HepG2 (cell line): ENCODE results near the gene RPL21. TPM values are rescaled to one million over a fixed set of nuclear protein-coding genes. Genes with fewer than 3 reads are reported as not detected.

Source experiments
- ATAC-seq: fragments of 200-7000 bp; cut with Tn5 transposase; 3 replicates; pipeline ENCODE4 v1.9.1; 2020; ENCODE audit warnings: mild to moderate bottlenecking, moderate library complexity
- BruUV-seq: library from RNA; stranded (reverse); fragments of 400-500 nt; replicated peaks from 2 replicates; lab custom pipeline; 2021; lab: Mats Ljungman, UMichigan
- CTCF ChIA-PET: fragments of 300-600 bp; formaldehyde crosslinking; extraction: SDS; loops from one replicate; lab custom pipeline; 2021; ENCODE audit warnings: low total read pairs, inconsistent platforms, low intra/inter-chr PET ratio; lab: Yijun Ruan, JAX
- POLR2A ChIA-PET: fragments of 350-600 bp; sonication (Branson Sonifier 250); formaldehyde crosslinking; loops from one replicate; lab custom pipeline; 2020; ENCODE audit warnings: antibody characterized with exemption, inconsistent platforms; lab: Yijun Ruan, JAX
- DNase-seq: peaks from one replicate; pipeline ENCODE4 v3.0.0-alpha.2; 2015; ENCODE audit warnings: low spot score
- FAIRE-seq: peaks from 3 replicates; lab custom pipeline; 2011; peaks lifted over from hg19 to GRCh38; lab: Jason Lieb, UNC
- H2AFZ ChIP-seq: one replicate; pipeline ENCODE4 v1.6.1; 2011; ENCODE audit warnings: low read length, inconsistent platforms
- H3K27ac ChIP-seq: fragments of 300-600 bp; 3 replicates; pipeline ENCODE4 v1.8.0; 2011; ENCODE audit warnings: mixed run types, mild to moderate bottlenecking, mixed read lengths, low read length, inconsistent platforms; ENCODE audit not compliant: insufficient read depth; ENCODE audit errors: extremely low read length
- H3K27me3 ChIP-seq, 2 experiments: fragments of 200-600 bp in 1 of 2; 2 replicates in 1 of 2; 3 replicates in 1 of 2; pipeline versions ENCODE4 v1.6.0 to v1.8.0; 2011; ENCODE audit warnings: low read length in 2 of 2, mild to moderate bottlenecking in 2 of 2, moderate library complexity in 2 of 2, inconsistent platforms in 1 of 2; ENCODE audit not compliant: insufficient read depth in 2 of 2, control insufficient read depth in 1 of 2
- H3K36me3 ChIP-seq, 2 experiments: fragments of 200-600 bp in 1 of 2; replicated peaks in 1 of 2; 2 replicates in 1 of 2; 3 replicates in 1 of 2; pipeline versions ENCODE4 v1.5.1 to v1.8.0; 2011; ENCODE audit warnings: low read length in 2 of 2, inconsistent platforms in 1 of 2; ENCODE audit not compliant: insufficient read depth in 2 of 2, control insufficient read depth in 1 of 2
- H3K4me1 ChIP-seq: 2 replicates; pipeline ENCODE4 v1.5.1; 2012; ENCODE audit warnings: low read length, inconsistent platforms; ENCODE audit not compliant: insufficient read depth
- H3K4me2 ChIP-seq: 2 replicates; pipeline ENCODE4 v1.6.0; 2011; ENCODE audit warnings: low read depth, low read length, inconsistent platforms
- H3K4me3 ChIP-seq, 3 experiments: fragments of 200-600 bp in 1 of 3; sonication (generic), shearing (Covaris generic) in 1 of 3; replicated peaks in 1 of 3; 2 replicates each; pipeline ENCODE4 v1.5.1; 2011 to 2016; ENCODE audit warnings: low read length in 3 of 3, inconsistent platforms in 2 of 3, low read depth in 2 of 3, mild to moderate bottlenecking in 2 of 3, control low read depth in 1 of 3, mixed read lengths in 1 of 3; ENCODE audit not compliant: insufficient read depth in 1 of 3
- H3K79me2 ChIP-seq: one replicate; pipeline ENCODE4 v1.6.1; 2011; ENCODE audit warnings: low read length, inconsistent platforms; ENCODE audit not compliant: insufficient read depth
- H3K9ac ChIP-seq: 2 replicates; pipeline ENCODE4 v1.6.0; 2011; ENCODE audit warnings: mild to moderate bottlenecking, low read depth, low read length, inconsistent platforms; ENCODE audit not compliant: insufficient read depth
- H3K9me3 ChIP-seq: 2 replicates; pipeline ENCODE4 v1.5.1; 2012; ENCODE audit warnings: mild to moderate bottlenecking, low read length
- H4K20me1 ChIP-seq: 2 replicates; pipeline ENCODE4 v1.6.0; 2011; ENCODE audit warnings: inconsistent platforms, mild to moderate bottlenecking, low read length, moderate library complexity; ENCODE audit not compliant: insufficient read depth
- ATF4 ChIP-seq, 2 experiments: fragments of 450-650 bp in 1 of 2; sonication (generic) in 1 of 2; formaldehyde crosslinking; IDR thresholded peaks; 2 replicates each; pipeline versions ENCODE4 v1.5.0 to v1.8.0; 2020 to 2022; ENCODE audit warnings: mild to moderate bottlenecking in 1 of 2, missing genetic modification reagents in 1 of 2
- BCL3 ChIP-seq: sonication (generic); formaldehyde crosslinking; IDR thresholded peaks from 2 replicates; pipeline ENCODE4 v1.5.1; 2020; ENCODE audit warnings: mild to moderate bottlenecking, missing genetic modification reagents, moderate library complexity
- CBFB ChIP-seq: sonication (generic); formaldehyde crosslinking; IDR thresholded peaks from 2 replicates; pipeline ENCODE4 v1.4.0; 2020; ENCODE audit warnings: missing genetic modification reagents
- HBP1 ChIP-seq: IDR thresholded peaks from 2 replicates; pipeline ENCODE4 v1.6.1; 2016; ENCODE audit warnings: low read depth, control low read depth
- HOXA9 ChIP-seq: sonication (generic); formaldehyde crosslinking; IDR thresholded peaks from 2 replicates; pipeline ENCODE4 v1.8.1; 2022; ENCODE audit warnings: missing genetic modification reagents, mild to moderate bottlenecking, moderate library complexity, borderline replicate concordance
- JUND ChIP-seq: sonication (generic); formaldehyde crosslinking; IDR thresholded peaks from 2 replicates; pipeline ENCODE4 v1.8.0; 2022; ENCODE audit warnings: mild to moderate bottlenecking, missing genetic modification reagents
- MEF2D ChIP-seq: sonication (generic); formaldehyde crosslinking; IDR thresholded peaks from 2 replicates; pipeline ENCODE4 v1.5.1; 2020; ENCODE audit warnings: mild to moderate bottlenecking, missing genetic modification reagents
- NFE2 ChIP-seq: sonication (generic); formaldehyde crosslinking; IDR thresholded peaks from 2 replicates; pipeline ENCODE4 v1.4.0; 2020; ENCODE audit warnings: missing genetic modification reagents
- PAX8 ChIP-seq: sonication (generic); formaldehyde crosslinking; IDR thresholded peaks from 2 replicates; pipeline ENCODE4 v1.8.0; 2022; ENCODE audit warnings: mild to moderate bottlenecking, missing genetic modification reagents, borderline replicate concordance
- PHF5A ChIP-seq: IDR thresholded peaks from one replicate; pipeline ENCODE4 v1.6.1; 2018; ENCODE audit warnings: low read depth, missing genetic modification reagents; ENCODE audit not compliant: unreplicated experiment
- ZNF276 ChIP-seq: sonication (generic); formaldehyde crosslinking; IDR thresholded peaks from 2 replicates; pipeline ENCODE4 v1.4.0; 2020; ENCODE audit warnings: mild to moderate bottlenecking, low read depth, missing genetic modification reagents
- ZNF530 ChIP-seq: sonication (generic); formaldehyde crosslinking; IDR thresholded peaks from 2 replicates; pipeline ENCODE4 v1.5.0; 2020; ENCODE audit warnings: low read depth, mild to moderate bottlenecking, missing genetic modification reagents
- WGBS: methylation state at CpG from one replicate; pipeline ENCODE4 v1.1.6; 2017; ENCODE audit warnings: low lambda C conversion rate; 5-methylcytosine and 5-hydroxymethylcytosine counted together
- in situ Hi-C: cut with HindIII; loops from 2 replicates; pipeline ENCODE4 v1.10.0; 2017; ENCODE audit warnings: low pct_unique_long_range_greater_than_20kb; ENCODE audit not compliant: extremely low pct_ligation_motif_present
- intact Hi-C: fragments of 100-400 bp; cut with micrococcal nuclease; formaldehyde crosslinking; loops from one replicate; pipeline ENCODE4 v1.10.0; 2022; ENCODE audit not compliant: unreplicated experiment
- polyA plus RNA-seq, 8 experiments: library from polyadenylated mRNA; depleted of rRNA in 3 of 8; stranded (reverse) in 7 of 8; unstranded in 1 of 8; fragments of >200 nt; fragmentation: Illumina TruSeq in 4 of 8; extraction: Trizol in 4 of 8; gene quantifications; 2 replicates each; pipeline versions ENCODE4 v1.2.1 to v1.2.3, GENCODE V29; 2011 to 2016; ENCODE audit warnings: low read depth in 4 of 8, missing spikeins in 1 of 8, mixed read lengths in 1 of 8; ENCODE audit not compliant: insufficient read depth in 1 of 8
- total RNA-seq, 5 experiments: library from RNA; depleted of rRNA; stranded (reverse); fragments of >200 nt; fragmentation: Illumina TruSeq; extraction: Trizol; gene quantifications; 2 replicates each; pipeline ENCODE4 v1.2.3, GENCODE V29; 2016; ENCODE audit warnings: low read depth in 1 of 5

The RPL21 gene
- total and polyA plus RNA-seq, 2 of the 13 experiments (the other 11 are each of a cell fraction or from before 2014, with no cell fraction given): 1,234 to 1,261 TPM

DNA sequence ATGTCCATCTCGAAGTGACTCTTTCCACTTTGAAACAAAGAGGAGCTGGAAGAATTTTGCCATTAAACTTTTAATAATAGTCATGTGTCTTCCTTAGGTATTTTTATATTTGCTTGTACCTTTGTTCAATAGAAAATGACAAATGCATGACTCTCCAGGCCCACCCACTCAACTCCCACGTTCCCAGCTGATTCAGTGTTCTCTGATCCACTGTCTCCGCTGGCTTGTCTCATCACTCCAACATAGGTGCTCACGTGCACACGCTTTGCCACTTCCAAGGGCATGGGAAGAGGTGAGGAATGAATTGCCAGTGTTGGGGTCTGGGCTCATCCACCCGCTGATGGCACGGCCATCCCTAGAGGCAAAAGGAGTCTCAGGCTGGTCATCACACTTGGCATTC is 43.7 kb downstream of the RPL21 start:
- no peak overlapping the region for H3K4me2 ChIP-seq
- FAIRE-seq (no peak), DNase-seq (no peak), ATAC-seq (no peak)
- H3K4me1 ChIP-seq: no peaks in the 10 kb centered on the region
- peaks cover 0 to 19% of the 10 kb centered on the region in 2 experiments; a peak in 1 of 5 replicates for H3K27me3 ChIP-seq
- no peaks in the 10 kb centered on the region for H4K20me1 ChIP-seq
- BruUV-seq: no TSS peak
- ChIA-PET POLR2A (no interaction called here), CTCF (no interaction called here)
- no peaks in the 10 kb centered on the region for H3K36me3 ChIP-seq
- H3K9ac ChIP-seq: no peak overlapping the region
- whole genome bisulfite sequencing: 38% methylated on average over 7 of the region's 7 CpGs
- H3K9me3 ChIP-seq: no peaks in the 10 kb centered on the region
- no peak overlapping the region for H2AFZ ChIP-seq
- H3K79me2 ChIP-seq: no peaks in the 10 kb centered on the region
- TF ChIP-seq NFE2 (no peak), MEF2D (CRISPR knock-in tag) (no peak), PAX8 (CRISPR knock-in tag) (no peak), PHF5A (no peak), CBFB (no peak), ZNF276 (CRISPR knock-in tag) (no peak), ATF4 (CRISPR knock-in tag; IDR thresholded peaks at IDR 0.05) (no peak), BCL3 (CRISPR knock-in tag) (no peak), JUND (CRISPR knock-in tag) (no peak), HBP1 (CRISPR knock-in tag) (no peak), ZNF530 (CRISPR knock-in tag) (no peak), HOXA9 (CRISPR knock-in tag) (no peak)
- in situ Hi-C loops: no loop called here
- no peak overlapping the region for H3K27ac ChIP-seq
- no peak overlapping the region for H3K4me3 ChIP-seq
- intact Hi-C loops: no loop called here
